DOHH2 (cell line): ENCODE results near the gene CSNK1A1.

ENCODE experiments used
- H3F3A ChIP-seq: fragments of 200-600 bp; sonication (generic), shearing (Covaris generic); 2 replicates; pipeline ENCODE4 v1.6.0; 2016; ENCODE audit warnings: antibody characterized with exemption, mild to moderate bottlenecking; ENCODE audit not compliant: control insufficient read depth, insufficient read depth
- H3K27ac ChIP-seq: fragments of 200-600 bp; sonication (generic); 2 replicates; pipeline ENCODE4 v1.5.1; 2014; ENCODE audit warnings: low read depth, mild to moderate bottlenecking, low read length, moderate library complexity
- H3K27me3 ChIP-seq: fragments of 200-600 bp; sonication (generic); 2 replicates; pipeline ENCODE4 v1.6.1; 2014; ENCODE audit warnings: mild to moderate bottlenecking, low read length, mixed read lengths; ENCODE audit not compliant: control insufficient read depth
- H3K36me3 ChIP-seq: fragments of 200-600 bp; sonication (generic); 2 replicates; pipeline ENCODE4 v1.6.1; 2014; ENCODE audit warnings: mild to moderate bottlenecking, low read length, moderate library complexity, mixed read lengths; ENCODE audit not compliant: control insufficient read depth
- H3K4me1 ChIP-seq: fragments of 200-600 bp; sonication (generic); 2 replicates; pipeline ENCODE4 v1.6.1; 2014; ENCODE audit warnings: mild to moderate bottlenecking, low read length, mixed read lengths; ENCODE audit not compliant: control insufficient read depth
- H3K4me2 ChIP-seq: fragments of 200-600 bp; sonication (generic); 2 replicates; pipeline ENCODE4 v1.6.0; 2014; ENCODE audit warnings: mild to moderate bottlenecking, low read length, moderate library complexity
- H3K4me3 ChIP-seq: fragments of 200-600 bp; sonication (generic); 2 replicates; pipeline ENCODE4 v1.5.1; 2014; ENCODE audit warnings: mild to moderate bottlenecking, low read length, mixed read lengths
- H3K79me2 ChIP-seq: fragments of 200-600 bp; sonication (generic); 2 replicates; pipeline ENCODE4 v1.6.1; 2014; ENCODE audit warnings: mild to moderate bottlenecking, low read length, mixed read lengths; ENCODE audit not compliant: control insufficient read depth
- H3K9me2 ChIP-seq: fragments of 200-600 bp; sonication (generic); replicated peaks from 2 replicates; pipeline ENCODE4 v1.6.1; 2014; ENCODE audit warnings: mild to moderate bottlenecking, low read length, mixed read lengths; ENCODE audit not compliant: control insufficient read depth
- H3K9me3 ChIP-seq: fragments of 200-600 bp; sonication (generic); 2 replicates; pipeline ENCODE4 v1.6.1; 2014; ENCODE audit warnings: antibody characterized with exemption, low read length, mixed read lengths; ENCODE audit not compliant: control insufficient read depth, insufficient read depth
- H4K20me1 ChIP-seq: fragments of 200-600 bp; sonication (generic); 2 replicates; pipeline ENCODE4 v1.6.0; 2014; ENCODE audit warnings: low read depth, mild to moderate bottlenecking, antibody characterized with exemption, low read length, moderate library complexity; ENCODE audit not compliant: control insufficient read depth, insufficient read depth
- EZH2phosphoT487 ChIP-seq: fragments of 200-600 bp; sonication (generic); IDR thresholded peaks from 2 replicates; pipeline ENCODE4 v1.6.1; 2017; ENCODE audit warnings: borderline replicate concordance, mild to moderate bottlenecking, antibody characterized with exemption, low read length, moderate library complexity, mixed read lengths
- TF ChIP-seq, protein P1 (sequence below): fragments of 200-600 bp; sonication (generic); IDR thresholded peaks from one replicate; pipeline ENCODE4 v1.5.1; 2014; ENCODE audit warnings: antibody characterized with exemption, mild to moderate bottlenecking, low read depth, low read length; ENCODE audit not compliant: poor library complexity, severe bottlenecking

Gene CSNK1A1

DNA sequence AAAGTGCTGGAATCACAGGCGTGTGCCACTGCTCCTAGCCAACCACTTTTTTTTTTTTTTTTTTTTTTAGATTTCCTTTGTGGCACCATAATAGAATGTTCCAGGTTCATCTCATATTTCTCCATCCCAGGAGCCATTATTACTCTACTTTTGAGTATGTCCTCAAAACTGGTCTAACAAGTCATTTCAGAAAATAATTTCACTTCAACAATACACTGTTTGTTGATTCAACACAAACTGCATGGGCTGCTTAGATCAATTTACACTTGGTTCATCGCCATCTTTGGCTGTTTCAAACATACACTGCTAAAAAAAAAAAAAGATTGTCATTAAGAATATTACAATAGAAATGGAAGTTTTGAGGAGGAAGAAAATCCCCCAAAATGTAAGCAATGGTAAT, 57.9 kb downstream of the CSNK1A1 start:
- no peaks in the 10 kb centered on the region for H4K20me1 ChIP-seq
- no peaks in the 10 kb centered on the region for H3K27me3 ChIP-seq
- no peaks in the 10 kb centered on the region for H3K9me3 ChIP-seq
- H3K36me3 ChIP-seq = peaks cover 46% of the 10 kb centered on the region
- TF ChIP-seq, protein P1, sequence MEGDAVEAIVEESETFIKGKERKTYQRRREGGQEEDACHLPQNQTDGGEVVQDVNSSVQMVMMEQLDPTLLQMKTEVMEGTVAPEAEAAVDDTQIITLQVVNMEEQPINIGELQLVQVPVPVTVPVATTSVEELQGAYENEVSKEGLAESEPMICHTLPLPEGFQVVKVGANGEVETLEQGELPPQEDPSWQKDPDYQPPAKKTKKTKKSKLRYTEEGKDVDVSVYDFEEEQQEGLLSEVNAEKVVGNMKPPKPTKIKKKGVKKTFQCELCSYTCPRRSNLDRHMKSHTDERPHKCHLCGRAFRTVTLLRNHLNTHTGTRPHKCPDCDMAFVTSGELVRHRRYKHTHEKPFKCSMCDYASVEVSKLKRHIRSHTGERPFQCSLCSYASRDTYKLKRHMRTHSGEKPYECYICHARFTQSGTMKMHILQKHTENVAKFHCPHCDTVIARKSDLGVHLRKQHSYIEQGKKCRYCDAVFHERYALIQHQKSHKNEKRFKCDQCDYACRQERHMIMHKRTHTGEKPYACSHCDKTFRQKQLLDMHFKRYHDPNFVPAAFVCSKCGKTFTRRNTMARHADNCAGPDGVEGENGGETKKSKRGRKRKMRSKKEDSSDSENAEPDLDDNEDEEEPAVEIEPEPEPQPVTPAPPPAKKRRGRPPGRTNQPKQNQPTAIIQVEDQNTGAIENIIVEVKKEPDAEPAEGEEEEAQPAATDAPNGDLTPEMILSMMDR = no peak
- no peak for TF ChIP-seq EZH2phosphoT487
- peaks cover 17% of the 10 kb centered on the region for H3K4me1 ChIP-seq
- no peaks in the 10 kb centered on the region for H3K79me2 ChIP-seq
- no peak overlapping the region for H3K4me3 ChIP-seq
- H3F3A ChIP-seq = peaks cover 31% of the 10 kb centered on the region
- H3K9me2 ChIP-seq = no peaks in the 10 kb centered on the region
- no peak overlapping the region for H3K4me2 ChIP-seq
- no peak overlapping the region for H3K27ac ChIP-seq

DNA sequence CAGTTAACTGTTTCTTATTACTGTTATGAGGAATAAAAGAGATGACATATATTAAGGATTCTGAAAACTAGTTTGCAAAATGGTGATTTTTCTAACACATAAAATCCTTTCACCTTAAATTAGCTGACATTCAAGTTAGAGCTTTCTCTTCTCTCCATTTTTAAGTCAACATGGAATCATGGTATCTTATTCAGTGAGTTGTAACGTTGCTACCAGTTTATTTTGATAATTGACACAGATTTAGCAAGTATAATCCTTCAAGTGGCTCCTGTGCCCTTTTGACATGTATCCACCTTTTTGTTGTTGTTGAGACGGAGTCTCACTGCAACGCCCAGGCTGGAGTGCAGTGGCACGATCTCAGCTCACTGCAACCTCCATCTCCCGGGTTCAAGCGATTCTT, 58.5 kb downstream of the CSNK1A1 start:
- H3K79me2 ChIP-seq = no peaks in the 10 kb centered on the region
- no peak overlapping the region for H3K4me2 ChIP-seq
- no peaks in the 10 kb centered on the region for H3K27me3 ChIP-seq
- no peaks in the 10 kb centered on the region for H4K20me1 ChIP-seq
- no peak overlapping the region for H3K4me3 ChIP-seq
- no peaks in the 10 kb centered on the region for H3K9me3 ChIP-seq
- H3F3A ChIP-seq = peaks cover 31% of the 10 kb centered on the region
- no peaks in the 10 kb centered on the region for H3K9me2 ChIP-seq
- no peak overlapping the region for H3K27ac ChIP-seq
- peaks cover 17% of the 10 kb centered on the region for H3K4me1 ChIP-seq
- TF ChIP-seq, protein P1 = no peak
- no peak for TF ChIP-seq EZH2phosphoT487
- peaks cover 42% of the 10 kb centered on the region for H3K36me3 ChIP-seq

DNA sequence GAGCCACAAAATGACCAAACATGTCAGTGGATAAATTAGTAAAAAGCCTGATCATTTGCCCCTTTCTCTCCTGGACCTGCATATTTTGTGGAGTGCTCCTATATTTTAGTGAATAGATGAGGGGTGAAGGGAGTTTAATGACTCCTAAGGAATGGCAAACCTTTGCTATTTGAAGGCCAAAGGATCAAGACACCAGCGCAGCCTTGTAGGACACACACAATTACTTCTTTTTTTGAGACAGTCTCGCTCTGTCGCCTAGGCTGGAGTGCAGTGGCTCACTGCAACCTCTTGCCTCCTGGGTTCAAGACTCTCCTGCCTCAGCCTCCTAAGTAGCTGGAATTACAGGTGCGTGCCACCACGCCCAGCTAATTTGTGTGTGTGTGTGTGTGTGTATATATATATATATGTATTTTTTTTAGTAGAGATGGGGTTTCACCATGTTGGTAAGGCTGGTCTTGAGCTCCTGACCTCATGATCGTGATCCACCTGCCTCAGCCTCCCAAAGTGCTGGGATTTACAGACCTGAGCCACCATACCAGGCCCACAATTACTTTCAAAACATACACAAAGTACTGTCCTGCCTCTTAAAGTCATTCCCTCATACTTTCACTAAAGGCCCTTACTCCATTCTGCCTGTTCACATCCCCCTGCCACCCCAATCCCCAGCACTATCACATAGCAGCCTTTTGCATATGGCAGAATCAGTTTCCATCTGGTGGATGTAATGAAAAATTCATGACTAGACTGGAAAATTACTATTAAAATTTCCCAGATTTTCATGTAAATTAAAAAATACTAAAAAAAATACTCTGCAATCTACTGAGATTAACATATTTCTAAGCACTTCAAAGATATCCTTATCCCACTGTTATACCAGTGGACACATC, 60.4 kb downstream of the CSNK1A1 start:
- Histone ChIP-seq H3K9me3 (no peaks in the 10 kb centered on the region), H3F3A (peaks cover 27% of the 10 kb centered on the region), H3K36me3 (peaks cover 22% of the 10 kb centered on the region), H4K20me1 (no peaks in the 10 kb centered on the region), H3K4me3 (no peak overlapping the region), H3K27ac (no peak overlapping the region), H3K9me2 (no peaks in the 10 kb centered on the region), H3K4me1 (peaks cover 17% of the 10 kb centered on the region), H3K27me3 (peaks cover 7% of the 10 kb centered on the region; the same call in 1 of the 2 replicates), H3K4me2 (no peak overlapping the region), H3K79me2 (no peaks in the 10 kb centered on the region)
- TF ChIP-seq, protein P1 = no peak
